IPS DF 6.9 (cell line): ENCODE results near the gene AOPEP.

Experiments
- DNase-seq: peaks from one replicate; pipeline ENCODE4 v3.0.0-alpha.2; 2013; ENCODE audit warnings: low read depth, low spot score
- H3K27ac ChIP-seq: one replicate; pipeline ENCODE4 v1.5.1; 2013; ENCODE audit warnings: low read length, control low read depth
- H3K27me3 ChIP-seq: 2 replicates; pipeline ENCODE4 v1.6.1; 2013; ENCODE audit warnings: mild to moderate bottlenecking, low read length; ENCODE audit not compliant: control insufficient read depth, insufficient read depth
- H3K36me3 ChIP-seq: 2 replicates; pipeline ENCODE4 v1.6.1; 2013; ENCODE audit warnings: low read length; ENCODE audit not compliant: control insufficient read depth, insufficient read depth
- H3K4me1 ChIP-seq: 2 replicates; pipeline ENCODE4 v1.6.1; 2013; ENCODE audit warnings: low read length; ENCODE audit not compliant: control insufficient read depth, insufficient read depth
- H3K4me3 ChIP-seq: 2 replicates; pipeline ENCODE4 v1.5.1; 2013; ENCODE audit warnings: mild to moderate bottlenecking, low read length
- H3K9me3 ChIP-seq: 2 replicates; pipeline ENCODE4 v1.6.1; 2013; ENCODE audit warnings: low read length, inconsistent platforms; ENCODE audit not compliant: control insufficient read depth, insufficient read depth
- WGBS: extraction: QIAGEN DNeasy Blood & Tissue Kit; methylation state at CpG from one replicate; pipeline ENCODE4 v1.1.7; 2013; ENCODE audit warnings: mixed read lengths, missing lambda C conversion rate; ENCODE audit not compliant: insufficient read length, insufficient coverage; 5-methylcytosine and 5-hydroxymethylcytosine counted together

AOPEP gene, protein sequence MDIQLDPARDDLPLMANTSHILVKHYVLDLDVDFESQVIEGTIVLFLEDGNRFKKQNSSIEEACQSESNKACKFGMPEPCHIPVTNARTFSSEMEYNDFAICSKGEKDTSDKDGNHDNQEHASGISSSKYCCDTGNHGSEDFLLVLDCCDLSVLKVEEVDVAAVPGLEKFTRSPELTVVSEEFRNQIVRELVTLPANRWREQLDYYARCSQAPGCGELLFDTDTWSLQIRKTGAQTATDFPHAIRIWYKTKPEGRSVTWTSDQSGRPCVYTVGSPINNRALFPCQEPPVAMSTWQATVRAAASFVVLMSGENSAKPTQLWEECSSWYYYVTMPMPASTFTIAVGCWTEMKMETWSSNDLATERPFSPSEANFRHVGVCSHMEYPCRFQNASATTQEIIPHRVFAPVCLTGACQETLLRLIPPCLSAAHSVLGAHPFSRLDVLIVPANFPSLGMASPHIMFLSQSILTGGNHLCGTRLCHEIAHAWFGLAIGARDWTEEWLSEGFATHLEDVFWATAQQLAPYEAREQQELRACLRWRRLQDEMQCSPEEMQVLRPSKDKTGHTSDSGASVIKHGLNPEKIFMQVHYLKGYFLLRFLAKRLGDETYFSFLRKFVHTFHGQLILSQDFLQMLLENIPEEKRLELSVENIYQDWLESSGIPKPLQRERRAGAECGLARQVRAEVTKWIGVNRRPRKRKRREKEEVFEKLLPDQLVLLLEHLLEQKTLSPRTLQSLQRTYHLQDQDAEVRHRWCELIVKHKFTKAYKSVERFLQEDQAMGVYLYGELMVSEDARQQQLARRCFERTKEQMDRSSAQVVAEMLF

DNA sequence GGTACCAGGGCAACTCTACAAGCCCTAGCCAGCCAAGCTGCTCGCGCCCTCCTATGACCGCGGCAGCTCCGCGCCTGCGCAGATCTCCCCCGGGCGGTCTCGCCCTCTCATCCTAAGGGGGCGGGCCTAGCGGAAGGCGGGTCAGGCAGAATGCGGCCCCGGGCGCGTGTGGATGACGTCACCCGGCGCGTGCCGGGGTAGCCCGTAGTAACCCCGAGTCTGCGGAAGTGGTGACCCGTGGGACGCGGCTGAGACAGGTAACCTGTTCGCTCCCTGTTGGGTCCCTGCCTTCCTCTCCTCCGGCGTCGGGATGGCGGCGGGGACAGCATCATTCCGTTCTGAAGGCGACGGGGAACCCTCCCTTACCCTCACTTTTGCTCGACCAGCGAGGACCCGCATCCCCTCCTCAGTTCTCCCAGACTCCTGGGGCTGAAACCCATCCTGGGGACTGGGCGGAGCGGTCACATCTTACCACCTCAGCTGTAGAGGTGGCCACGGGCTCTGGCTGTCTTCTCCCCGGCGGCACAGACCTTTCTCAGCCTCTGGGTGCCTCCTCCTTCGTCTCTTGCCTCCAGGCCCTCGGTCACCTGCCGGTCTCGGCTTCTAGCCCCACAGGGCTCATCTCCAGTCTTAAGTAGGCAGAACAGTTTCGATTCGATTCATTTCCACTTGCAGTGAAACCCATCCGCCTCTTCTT is at the start of gene AOPEP:
TSS of gene AOPEP (plus strand) at position 205 of the 697 bp plus-strand sequence. CDS start 33,085 bp downstream, outside the sequence.
- Histone ChIP-seq H3K4me1 (no peaks in the 10 kb centered on the region), H3K27me3 (no peaks in the 10 kb centered on the region), H3K4me3 (peak within 1 kb of the TSS; percentile 79), H3K36me3 (no peaks in the 10 kb centered on the region), H3K27ac (no peak within 1 kb of the TSS), H3K9me3 (no peaks in the 10 kb centered on the region)
- DNase-seq = peak; percentile 83
- no CpG with 5 or more reads among the region's 52 CpGs for WGBS

DNA sequence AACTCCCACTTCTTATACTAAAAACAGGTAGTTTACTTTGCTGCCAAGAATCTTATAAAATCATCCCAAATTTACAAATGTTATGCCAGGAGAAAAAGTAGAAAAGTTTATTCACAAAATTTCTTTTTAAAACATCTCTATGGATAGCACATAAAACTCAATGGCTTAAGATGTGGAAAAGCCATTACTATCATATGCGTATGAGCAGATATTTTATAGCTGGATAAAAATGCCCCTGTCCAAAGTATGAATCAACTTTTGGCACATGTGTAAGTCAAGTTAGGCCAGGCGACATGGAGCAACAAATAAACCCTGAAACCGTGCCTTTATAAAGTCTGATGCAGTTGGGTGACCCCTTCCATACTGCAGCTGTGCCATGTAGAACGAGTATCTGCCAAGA is 48.6 kb upstream of the AOPEP start:
- no peak overlapping the region for H3K27ac ChIP-seq
- H3K36me3 ChIP-seq = no peaks in the 10 kb centered on the region
- DNase-seq = no peak
- H3K9me3 ChIP-seq = no peaks in the 10 kb centered on the region; the same call in 1 of the 2 replicates
- no peak overlapping the region for H3K4me3 ChIP-seq
- H3K4me1 ChIP-seq = no peaks in the 10 kb centered on the region
- WGBS = no CpG with 5 or more reads among the region's 4 CpGs
- no peaks in the 10 kb centered on the region for H3K27me3 ChIP-seq

DNA sequence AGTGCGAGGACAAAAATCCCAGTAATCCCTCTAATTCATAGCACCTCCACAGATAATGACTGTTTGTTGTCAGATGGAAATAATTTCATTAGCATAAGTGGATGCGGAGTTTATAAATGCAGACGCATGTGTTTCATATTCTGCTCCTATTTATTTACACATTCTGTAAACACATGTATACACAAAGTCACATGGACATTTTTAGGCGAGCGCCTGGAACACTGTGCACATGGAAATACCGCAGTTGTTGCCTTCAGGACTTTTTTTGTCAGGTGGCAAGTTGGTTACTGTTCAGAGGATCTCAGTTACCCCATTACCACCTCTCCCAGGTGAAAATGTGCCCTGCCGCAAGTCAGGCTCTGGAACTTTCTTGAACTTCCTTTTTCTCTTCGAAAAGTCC is 46.9 kb upstream of the AOPEP start:
- H3K36me3 ChIP-seq = no peaks in the 10 kb centered on the region
- WGBS = no CpG with 5 or more reads among the region's 8 CpGs
- DNase-seq = no peak
- no peaks in the 10 kb centered on the region for H3K4me1 ChIP-seq
- H3K9me3 ChIP-seq = no peaks in the 10 kb centered on the region; the same call in 1 of the 2 replicates
- no peaks in the 10 kb centered on the region for H3K27me3 ChIP-seq
- H3K4me3 ChIP-seq = no peak overlapping the region
- H3K27ac ChIP-seq = no peak overlapping the region

DNA sequence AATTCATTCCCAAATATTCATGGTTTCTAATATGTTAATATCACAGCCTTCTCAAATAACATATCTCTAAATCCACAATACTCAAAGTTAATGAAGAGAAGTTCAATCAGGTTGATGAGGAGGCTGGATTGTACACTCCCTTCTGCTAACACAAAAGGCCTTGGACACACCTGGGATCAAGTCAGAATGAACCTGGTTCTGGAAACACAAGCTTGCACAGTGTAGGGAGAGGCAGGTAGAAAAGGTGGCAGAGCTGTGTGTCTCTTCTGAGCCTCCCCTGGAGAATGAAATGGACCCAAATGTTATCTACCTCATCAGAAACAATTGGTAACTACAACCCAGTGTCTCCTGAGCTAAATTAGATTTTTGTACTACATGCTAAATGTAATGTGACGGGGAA is 46.5 kb upstream of the AOPEP start:
- H3K4me3 ChIP-seq = no peak overlapping the region
- no peaks in the 10 kb centered on the region for H3K27me3 ChIP-seq
- no peak for DNase-seq
- no peaks in the 10 kb centered on the region for H3K4me1 ChIP-seq
- WGBS = no CpG with 5 or more reads among the region's 1 CpG
- H3K9me3 ChIP-seq = no peaks in the 10 kb centered on the region; the same call in 1 of the 2 replicates
- no peak overlapping the region for H3K27ac ChIP-seq
- no peaks in the 10 kb centered on the region for H3K36me3 ChIP-seq

DNA sequence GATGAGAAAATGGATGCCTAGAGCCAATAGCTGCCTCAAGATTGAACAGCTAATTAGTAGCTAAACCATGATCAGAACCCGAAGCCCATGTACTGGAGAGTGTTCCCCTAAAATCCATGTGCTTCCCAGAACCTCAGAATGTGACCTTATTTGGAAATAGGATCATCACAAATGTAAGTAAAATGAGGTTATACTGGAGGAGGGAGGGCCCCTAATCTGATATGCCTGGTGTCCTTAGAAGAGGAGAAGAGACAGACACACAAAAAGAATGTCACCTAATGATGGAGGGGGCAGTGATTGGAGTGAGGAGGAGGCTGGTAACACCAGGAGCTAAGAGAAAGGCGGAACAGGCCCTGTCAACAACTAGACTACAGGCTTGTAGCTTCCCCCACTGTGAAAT is 45.9 kb upstream of the AOPEP start:
- Histone ChIP-seq H3K27ac (no peak overlapping the region), H3K27me3 (no peaks in the 10 kb centered on the region), H3K9me3 (no peaks in the 10 kb centered on the region; the same call in 1 of the 2 replicates), H3K36me3 (no peaks in the 10 kb centered on the region), H3K4me3 (no peak overlapping the region), H3K4me1 (no peaks in the 10 kb centered on the region)
- WGBS = no CpG with 5 or more reads among the region's 2 CpGs
- no peak for DNase-seq

DNA sequence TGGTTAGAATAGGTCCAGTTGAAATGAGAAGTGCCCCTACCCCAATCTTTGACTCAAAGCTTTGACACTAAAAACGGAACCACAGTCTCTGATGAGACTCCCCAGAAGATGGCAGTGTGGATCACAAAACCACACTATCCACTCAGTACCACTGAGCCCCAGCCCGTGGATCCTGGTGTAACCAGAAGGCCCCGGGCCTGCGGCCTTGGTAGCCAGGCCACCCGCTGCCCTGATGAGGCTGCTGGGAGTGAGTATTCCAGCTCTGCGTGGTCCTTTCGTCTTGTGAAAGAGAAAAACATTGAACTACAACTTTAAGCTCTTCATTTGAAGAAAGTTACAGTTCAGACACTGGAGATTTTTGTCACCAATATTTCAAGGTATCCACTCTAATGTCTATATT is 45.0 kb upstream of the AOPEP start:
- no CpG with 5 or more reads among the region's 7 CpGs for WGBS
- no peak overlapping the region for H3K4me3 ChIP-seq
- DNase-seq = peak; percentile 63
- H3K36me3 ChIP-seq = no peaks in the 10 kb centered on the region
- H3K9me3 ChIP-seq = no peaks in the 10 kb centered on the region; the same call in 1 of the 2 replicates
- no peaks in the 10 kb centered on the region for H3K4me1 ChIP-seq
- no peaks in the 10 kb centered on the region for H3K27me3 ChIP-seq
- no peak overlapping the region for H3K27ac ChIP-seq

DNA sequence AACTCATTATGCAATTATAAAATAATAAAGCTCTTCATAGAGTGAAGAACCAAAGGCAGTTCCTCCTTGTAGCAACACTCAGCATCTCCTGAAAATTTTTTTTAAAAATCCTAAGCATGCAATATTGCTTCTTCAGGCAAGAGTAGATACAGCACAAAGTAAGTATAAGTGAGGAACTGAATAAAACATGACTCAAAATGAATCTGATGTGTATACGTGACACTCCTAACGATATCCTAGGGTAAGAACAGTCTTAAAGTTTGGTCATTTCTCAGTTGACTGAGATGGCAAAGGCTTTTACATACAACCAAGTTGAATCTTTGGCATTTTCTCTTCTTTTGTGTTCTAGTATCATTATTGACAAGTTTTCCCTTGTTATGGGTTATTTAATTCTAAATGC is 41.1 kb upstream of the AOPEP start:
- Histone ChIP-seq H3K27ac (no peak overlapping the region), H3K9me3 (no peaks in the 10 kb centered on the region), H3K4me3 (no peak overlapping the region), H3K36me3 (no peaks in the 10 kb centered on the region), H3K27me3 (no peaks in the 10 kb centered on the region), H3K4me1 (no peaks in the 10 kb centered on the region)
- no peak for DNase-seq
- WGBS = no CpG with 5 or more reads among the region's 2 CpGs

DNA sequence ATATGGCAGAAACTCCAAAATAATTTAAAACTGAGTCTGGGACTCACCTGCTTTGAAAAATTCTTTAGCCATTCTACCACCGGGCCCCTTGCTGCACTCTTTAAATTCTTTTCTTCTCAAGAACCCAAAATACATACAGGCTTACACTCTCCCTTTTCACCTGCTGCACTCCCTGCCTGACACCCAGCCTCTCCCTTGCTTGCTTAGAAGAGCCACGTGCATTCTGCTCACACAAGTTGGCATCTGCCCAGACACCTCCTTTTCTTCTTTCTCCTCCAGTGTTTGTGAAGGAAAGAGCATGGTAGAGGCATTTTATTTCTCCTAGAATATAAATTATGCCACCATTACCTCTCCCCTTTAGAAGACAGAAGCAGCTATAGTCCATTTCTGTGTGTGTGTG is 39.0 kb upstream of the AOPEP start:
- H3K4me3 ChIP-seq = no peak overlapping the region
- no CpG with 5 or more reads among the region's 2 CpGs for WGBS
- H3K9me3 ChIP-seq = no peaks in the 10 kb centered on the region
- H3K36me3 ChIP-seq = no peaks in the 10 kb centered on the region
- no peak overlapping the region for H3K27ac ChIP-seq
- H3K27me3 ChIP-seq = no peaks in the 10 kb centered on the region
- H3K4me1 ChIP-seq = no peaks in the 10 kb centered on the region
- no peak for DNase-seq

DNA sequence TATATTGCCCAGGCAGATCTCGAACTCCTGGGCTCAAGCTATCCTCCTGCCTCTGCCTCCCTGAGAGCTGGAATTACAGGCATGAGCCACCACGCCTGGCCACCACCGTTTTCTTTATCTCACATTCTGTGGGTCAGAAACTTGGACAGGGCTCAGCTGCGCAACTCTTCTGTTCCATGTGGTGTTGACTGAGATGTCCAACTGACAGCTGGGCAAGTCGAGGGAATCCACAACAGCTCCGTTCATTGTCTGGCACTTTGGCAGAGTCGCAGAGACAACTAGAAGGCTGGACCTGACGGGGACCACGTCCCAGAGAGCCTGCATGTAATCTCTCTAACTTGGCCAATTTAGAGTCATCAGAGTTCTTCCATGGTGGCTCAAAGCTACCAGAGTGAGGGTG is 36.2 kb upstream of the AOPEP start:
- Histone ChIP-seq H3K27me3 (no peaks in the 10 kb centered on the region), H3K27ac (no peak overlapping the region), H3K4me3 (no peak overlapping the region), H3K9me3 (no peaks in the 10 kb centered on the region), H3K36me3 (no peaks in the 10 kb centered on the region), H3K4me1 (no peaks in the 10 kb centered on the region)
- DNase-seq = no peak
- no CpG with 5 or more reads among the region's 9 CpGs for WGBS

DNA sequence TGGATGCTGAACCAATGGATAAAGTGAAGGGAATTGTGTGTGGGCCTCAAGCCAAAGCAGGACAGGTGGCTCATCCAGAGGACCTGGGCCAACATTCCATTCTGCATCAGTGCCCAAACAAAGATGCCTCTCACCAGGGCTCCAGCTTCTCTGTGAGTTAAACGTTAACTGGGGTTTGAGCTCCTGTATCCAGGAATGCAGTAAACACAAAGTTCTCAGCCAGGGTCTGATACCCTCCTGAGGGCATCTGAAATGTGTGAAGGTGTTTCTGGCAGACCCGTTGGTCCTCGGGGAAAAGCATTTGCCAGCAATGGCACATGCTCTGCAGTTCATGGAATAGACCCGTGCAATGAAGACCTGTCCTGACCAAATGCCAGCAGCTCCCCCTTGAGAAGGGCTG is 33.9 kb upstream of the AOPEP start:
- no peaks in the 10 kb centered on the region for H3K27me3 ChIP-seq
- no peak overlapping the region for H3K27ac ChIP-seq
- WGBS = no CpG with 5 or more reads among the region's 4 CpGs
- H3K9me3 ChIP-seq = no peaks in the 10 kb centered on the region
- H3K4me1 ChIP-seq = no peaks in the 10 kb centered on the region
- DNase-seq = no peak
- H3K4me3 ChIP-seq = no peak overlapping the region
- H3K36me3 ChIP-seq = no peaks in the 10 kb centered on the region
